ENCODE data around the gene SERPINH1.

SERPINH1 gene

DNA sequence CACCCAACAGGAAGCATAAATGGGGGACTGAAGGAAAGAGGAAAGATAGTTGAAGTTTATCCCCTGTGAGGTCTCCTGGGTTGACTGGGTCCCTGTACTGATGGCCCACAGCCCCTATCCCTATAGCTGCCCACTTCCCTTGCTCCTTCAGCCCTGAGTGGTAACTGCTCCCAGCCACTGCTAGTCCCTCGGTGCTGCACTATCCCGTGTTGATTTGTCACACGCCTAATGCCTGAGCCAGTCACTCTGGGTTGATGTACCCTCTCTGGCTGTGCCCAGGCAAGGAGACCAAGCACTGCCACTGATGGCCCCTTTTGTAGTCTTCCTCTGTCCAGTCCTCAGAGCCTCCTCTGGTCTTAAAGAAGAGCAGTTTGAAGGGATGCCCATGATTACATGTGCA lies 45.9 kb upstream of the SERPINH1 start:
- no peaks in the 10 kb centered on the region for H4K20me1 ChIP-seq (ENCODE audit: insufficient read depth, low read length)
- H3K9me3 ChIP-seq (ENCODE audit: low read length) = no peaks in the 10 kb centered on the region
- H3F3A ChIP-seq (ENCODE audit: insufficient read depth, low read length) = no peaks in the 10 kb centered on the region
- peaks cover 10% of the 10 kb centered on the region for H3K27me3 ChIP-seq (ENCODE audit: insufficient read depth, low read length)
- TF ChIP-seq EZH2 (IDR thresholded peaks at IDR 0.05; ENCODE audit: borderline replicate concordance, low read length) = no peak
- TF ChIP-seq, protein P1, sequence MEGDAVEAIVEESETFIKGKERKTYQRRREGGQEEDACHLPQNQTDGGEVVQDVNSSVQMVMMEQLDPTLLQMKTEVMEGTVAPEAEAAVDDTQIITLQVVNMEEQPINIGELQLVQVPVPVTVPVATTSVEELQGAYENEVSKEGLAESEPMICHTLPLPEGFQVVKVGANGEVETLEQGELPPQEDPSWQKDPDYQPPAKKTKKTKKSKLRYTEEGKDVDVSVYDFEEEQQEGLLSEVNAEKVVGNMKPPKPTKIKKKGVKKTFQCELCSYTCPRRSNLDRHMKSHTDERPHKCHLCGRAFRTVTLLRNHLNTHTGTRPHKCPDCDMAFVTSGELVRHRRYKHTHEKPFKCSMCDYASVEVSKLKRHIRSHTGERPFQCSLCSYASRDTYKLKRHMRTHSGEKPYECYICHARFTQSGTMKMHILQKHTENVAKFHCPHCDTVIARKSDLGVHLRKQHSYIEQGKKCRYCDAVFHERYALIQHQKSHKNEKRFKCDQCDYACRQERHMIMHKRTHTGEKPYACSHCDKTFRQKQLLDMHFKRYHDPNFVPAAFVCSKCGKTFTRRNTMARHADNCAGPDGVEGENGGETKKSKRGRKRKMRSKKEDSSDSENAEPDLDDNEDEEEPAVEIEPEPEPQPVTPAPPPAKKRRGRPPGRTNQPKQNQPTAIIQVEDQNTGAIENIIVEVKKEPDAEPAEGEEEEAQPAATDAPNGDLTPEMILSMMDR (IDR thresholded peaks at IDR 0.05; ENCODE audit: low read length) = no peak
- H3K27ac ChIP-seq (ENCODE audit: low read depth, low read length, poor library complexity, severe bottlenecking) = no peak overlapping the region
- H3K4me3 ChIP-seq (ENCODE audit: low read depth, low read length, poor library complexity, severe bottlenecking) = no peak overlapping the region
- no peaks in the 10 kb centered on the region for H3K36me3 ChIP-seq (ENCODE audit: insufficient read depth, low read length)
- H3K79me2 ChIP-seq (ENCODE audit: insufficient read depth, low read length) = no peaks in the 10 kb centered on the region
- H3K9ac ChIP-seq (ENCODE audit: low read length) = no peak overlapping the region
- H3K4me2 ChIP-seq (ENCODE audit: low read length) = no peak overlapping the region
- no peaks in the 10 kb centered on the region for H3K4me1 ChIP-seq (ENCODE audit: insufficient read depth, low read length, severe bottlenecking)
- H2AFZ ChIP-seq (ENCODE audit: low read length) = no peak overlapping the region
- no peaks in the 10 kb centered on the region for H3K9me2 ChIP-seq (ENCODE audit: low read depth, low read length)

DNA sequence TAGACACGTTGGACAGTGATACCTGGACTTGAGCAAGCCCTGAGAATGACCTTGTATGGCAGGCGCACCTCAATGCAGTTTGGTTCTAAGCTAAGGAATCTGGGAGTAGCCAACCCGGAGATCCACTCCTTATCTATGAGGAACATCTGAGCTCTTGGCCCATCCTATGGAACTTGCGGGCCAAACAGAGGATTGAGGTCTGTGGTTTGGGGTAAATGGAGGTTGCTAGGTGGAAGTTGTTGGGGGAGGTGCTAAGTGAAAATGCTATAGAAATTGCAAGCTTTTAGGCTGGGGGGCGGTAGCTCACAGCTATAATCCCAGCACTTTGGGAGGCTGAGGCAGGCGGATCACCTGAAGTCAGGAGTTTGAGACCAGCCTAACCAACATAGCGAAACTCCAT lies 45.2 kb upstream of the SERPINH1 start:
- no peak overlapping the region for H3K4me2 ChIP-seq (ENCODE audit: low read length)
- TF ChIP-seq EZH2 (IDR thresholded peaks at IDR 0.05; ENCODE audit: borderline replicate concordance, low read length) = no peak
- TF ChIP-seq, protein P1 (IDR thresholded peaks at IDR 0.05; ENCODE audit: low read length) = no peak
- no peaks in the 10 kb centered on the region for H4K20me1 ChIP-seq (ENCODE audit: insufficient read depth, low read length)
- H2AFZ ChIP-seq (ENCODE audit: low read length) = no peak overlapping the region
- H3K27me3 ChIP-seq (ENCODE audit: insufficient read depth, low read length) = peaks cover 10% of the 10 kb centered on the region
- no peaks in the 10 kb centered on the region for H3K9me2 ChIP-seq (ENCODE audit: low read depth, low read length)
- H3K9me3 ChIP-seq (ENCODE audit: low read length) = no peaks in the 10 kb centered on the region
- no peak overlapping the region for H3K4me3 ChIP-seq (ENCODE audit: low read depth, low read length, poor library complexity, severe bottlenecking)
- H3F3A ChIP-seq (ENCODE audit: insufficient read depth, low read length) = no peaks in the 10 kb centered on the region
- no peaks in the 10 kb centered on the region for H3K79me2 ChIP-seq (ENCODE audit: insufficient read depth, low read length)
- no peak overlapping the region for H3K9ac ChIP-seq (ENCODE audit: low read length)
- H3K4me1 ChIP-seq (ENCODE audit: insufficient read depth, low read length, severe bottlenecking) = no peaks in the 10 kb centered on the region
- no peaks in the 10 kb centered on the region for H3K36me3 ChIP-seq (ENCODE audit: insufficient read depth, low read length)
- H3K27ac ChIP-seq (ENCODE audit: low read depth, low read length, poor library complexity, severe bottlenecking) = no peak overlapping the region

DNA sequence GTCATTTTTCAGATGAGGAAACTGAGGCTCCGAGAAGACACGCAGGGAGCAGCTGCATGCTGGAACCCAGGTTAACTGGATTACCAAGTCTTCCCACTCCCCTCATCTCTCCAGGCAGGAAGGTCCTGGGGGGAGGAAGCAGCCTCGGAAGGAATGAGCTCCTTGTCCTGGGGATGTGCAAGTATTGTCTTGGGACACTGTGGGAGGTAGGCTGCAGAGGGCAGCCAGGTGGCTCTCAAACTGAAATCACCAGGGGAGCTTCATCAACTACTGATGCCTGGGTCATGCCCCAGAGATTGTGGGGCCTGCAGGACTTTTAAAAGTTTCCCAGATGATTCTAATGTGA lies 43.9 kb upstream of the SERPINH1 start:
- no peak overlapping the region for H3K9ac ChIP-seq (ENCODE audit: low read length)
- no peaks in the 10 kb centered on the region for H3K36me3 ChIP-seq (ENCODE audit: insufficient read depth, low read length)
- H4K20me1 ChIP-seq (ENCODE audit: insufficient read depth, low read length) = no peaks in the 10 kb centered on the region
- H3F3A ChIP-seq (ENCODE audit: insufficient read depth, low read length) = no peaks in the 10 kb centered on the region
- no peaks in the 10 kb centered on the region for H3K9me3 ChIP-seq (ENCODE audit: low read length)
- H3K27me3 ChIP-seq (ENCODE audit: insufficient read depth, low read length) = peaks cover 10% of the 10 kb centered on the region
- no peak overlapping the region for H3K27ac ChIP-seq (ENCODE audit: low read depth, low read length, poor library complexity, severe bottlenecking)
- no peaks in the 10 kb centered on the region for H3K9me2 ChIP-seq (ENCODE audit: low read depth, low read length)
- H3K4me2 ChIP-seq (ENCODE audit: low read length) = no peak overlapping the region
- no peaks in the 10 kb centered on the region for H3K4me1 ChIP-seq (ENCODE audit: insufficient read depth, low read length, severe bottlenecking)
- TF ChIP-seq, protein P1 (IDR thresholded peaks at IDR 0.05; ENCODE audit: low read length) = no peak
- TF ChIP-seq EZH2 (IDR thresholded peaks at IDR 0.05; ENCODE audit: borderline replicate concordance, low read length) = no peak
- no peak overlapping the region for H2AFZ ChIP-seq (ENCODE audit: low read length)
- H3K79me2 ChIP-seq (ENCODE audit: insufficient read depth, low read length) = no peaks in the 10 kb centered on the region
- no peak overlapping the region for H3K4me3 ChIP-seq (ENCODE audit: low read depth, low read length, poor library complexity, severe bottlenecking)

Measured in OCI-LY1 (cell line).